Hepatocyte (in vitro differentiated cells): Measurements from ENCODE around the gene ZCCHC7. TPM values are rescaled to one million over a fixed set of nuclear protein-coding genes. Genes with fewer than 3 reads are reported as not detected.

ENCODE experiments used
- DNase-seq: peaks from one replicate; pipeline ENCODE4 v3.0.0-alpha.2; 2016; ENCODE audit warnings: low spot score
- H2AFZ ChIP-seq: fragments of 200-600 bp; sonication (generic); 2 replicates; pipeline ENCODE4 v1.6.0; 2016; ENCODE audit warnings: antibody characterized with exemption, mild to moderate bottlenecking
- H3K27ac ChIP-seq: fragments of 200-600 bp; sonication (generic); 2 replicates; pipeline ENCODE4 v1.5.1; 2016; ENCODE audit warnings: mild to moderate bottlenecking
- H3K27me3 ChIP-seq: fragments of 200-600 bp; sonication (generic); 2 replicates; pipeline ENCODE4 v1.6.1; 2016
- H3K36me3 ChIP-seq: fragments of 200-600 bp; sonication (generic); replicated peaks from 2 replicates; pipeline ENCODE4 v1.5.1; 2016; ENCODE audit warnings: low read depth; ENCODE audit not compliant: insufficient read depth
- H3K4me1 ChIP-seq: fragments of 200-600 bp; sonication (generic); 2 replicates; pipeline ENCODE4 v1.5.1; 2016; ENCODE audit warnings: mild to moderate bottlenecking, moderate library complexity; ENCODE audit not compliant: insufficient read depth
- H3K4me2 ChIP-seq: fragments of 200-600 bp; sonication (generic); 2 replicates; pipeline ENCODE4 v1.6.0; 2016
- H3K4me3 ChIP-seq: fragments of 200-600 bp; sonication (generic); 2 replicates; pipeline ENCODE4 v1.5.1; 2016; ENCODE audit warnings: mild to moderate bottlenecking
- H3K79me2 ChIP-seq: fragments of 200-600 bp; sonication (generic); 2 replicates; pipeline ENCODE4 v1.6.0; 2017; ENCODE audit warnings: mild to moderate bottlenecking
- H3K9me2 ChIP-seq: fragments of 200-600 bp; sonication (generic); replicated peaks from 2 replicates; pipeline ENCODE4 v1.6.0; 2017; ENCODE audit warnings: mild to moderate bottlenecking; ENCODE audit not compliant: insufficient read depth
- H3K9me3 ChIP-seq: fragments of 200-600 bp; sonication (generic); 2 replicates; pipeline ENCODE4 v1.5.1; 2016; ENCODE audit warnings: low read depth, mild to moderate bottlenecking
- H4K20me1 ChIP-seq: fragments of 200-600 bp; sonication (generic); 2 replicates; pipeline ENCODE4 v1.6.0; 2016; ENCODE audit warnings: mild to moderate bottlenecking; ENCODE audit not compliant: insufficient read depth, poor library complexity, severe bottlenecking
- EZH2 ChIP-seq: fragments of 200-600 bp; sonication (generic); IDR thresholded peaks from 2 replicates; pipeline ENCODE4 v1.6.1; 2016; ENCODE audit warnings: antibody characterized with exemption, mild to moderate bottlenecking, borderline replicate concordance
- EZH2phosphoT487 ChIP-seq: fragments of 200-600 bp; sonication (generic); IDR thresholded peaks from one replicate; pipeline ENCODE4 v1.6.1; 2018; ENCODE audit warnings: antibody characterized with exemption, mild to moderate bottlenecking, low read depth, moderate library complexity; ENCODE audit not compliant: unreplicated experiment, severe bottlenecking
- WGBS: methylation state at CpG from one replicate; pipeline ENCODE4 v1.1.6; 2016; ENCODE audit warnings: low lambda C conversion rate; ENCODE audit errors: missing lambda C conversion rate; 5-methylcytosine and 5-hydroxymethylcytosine counted together
- polyA plus RNA-seq: library from polyadenylated mRNA; unstranded; fragments of >200 nt; fragmentation: Nextera tagmentation; extraction: Ambion mirVana; gene quantifications from 2 replicates; pipeline ENCODE4 v1.2.1, GENCODE V29; 2016
- total RNA-seq: library from RNA; depleted of rRNA; stranded (reverse); fragments of >200 nt; gene quantifications from 2 replicates; pipeline ENCODE4 v1.2.3, GENCODE V29; 2014
- TF ChIP-seq, protein P1 (sequence below): fragments of 200-600 bp; sonication (generic); IDR thresholded peaks from 2 replicates; pipeline ENCODE4 v1.5.1; 2016; ENCODE audit warnings: antibody characterized with exemption, mild to moderate bottlenecking; ENCODE audit not compliant: poor library complexity

ZCCHC7 gene
- total and polyA plus RNA-seq, 2 experiments from 2014 or later = 12.3 to 14.6 TPM

DNA sequence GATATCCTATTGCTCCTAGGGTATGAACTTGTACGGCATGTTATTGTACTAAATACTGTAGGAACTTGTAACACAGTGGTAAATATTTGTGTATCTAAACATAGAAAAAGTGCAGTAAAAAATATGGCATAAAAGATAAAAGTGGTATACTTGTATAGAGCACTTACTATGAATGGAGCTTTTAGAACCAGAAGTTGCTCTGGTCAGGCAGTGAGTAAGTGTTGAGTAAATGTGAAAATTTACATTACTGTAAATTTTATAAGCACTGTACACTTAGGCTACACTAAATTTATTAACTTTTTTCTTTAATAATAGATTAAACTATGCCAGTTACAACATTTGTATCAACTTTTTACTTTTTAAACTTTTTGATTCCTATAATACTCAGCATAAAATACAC lies 109.1 kb downstream of the ZCCHC7 start:
- no peaks in the 10 kb centered on the region for H3K79me2 ChIP-seq
- H3K9me3 ChIP-seq = no peaks in the 10 kb centered on the region
- no peak overlapping the region for H3K27ac ChIP-seq
- no peaks in the 10 kb centered on the region for H3K9me2 ChIP-seq
- no peaks in the 10 kb centered on the region for H4K20me1 ChIP-seq
- H3K4me1 ChIP-seq = no peaks in the 10 kb centered on the region
- no peak for DNase-seq
- TF ChIP-seq, protein P1, sequence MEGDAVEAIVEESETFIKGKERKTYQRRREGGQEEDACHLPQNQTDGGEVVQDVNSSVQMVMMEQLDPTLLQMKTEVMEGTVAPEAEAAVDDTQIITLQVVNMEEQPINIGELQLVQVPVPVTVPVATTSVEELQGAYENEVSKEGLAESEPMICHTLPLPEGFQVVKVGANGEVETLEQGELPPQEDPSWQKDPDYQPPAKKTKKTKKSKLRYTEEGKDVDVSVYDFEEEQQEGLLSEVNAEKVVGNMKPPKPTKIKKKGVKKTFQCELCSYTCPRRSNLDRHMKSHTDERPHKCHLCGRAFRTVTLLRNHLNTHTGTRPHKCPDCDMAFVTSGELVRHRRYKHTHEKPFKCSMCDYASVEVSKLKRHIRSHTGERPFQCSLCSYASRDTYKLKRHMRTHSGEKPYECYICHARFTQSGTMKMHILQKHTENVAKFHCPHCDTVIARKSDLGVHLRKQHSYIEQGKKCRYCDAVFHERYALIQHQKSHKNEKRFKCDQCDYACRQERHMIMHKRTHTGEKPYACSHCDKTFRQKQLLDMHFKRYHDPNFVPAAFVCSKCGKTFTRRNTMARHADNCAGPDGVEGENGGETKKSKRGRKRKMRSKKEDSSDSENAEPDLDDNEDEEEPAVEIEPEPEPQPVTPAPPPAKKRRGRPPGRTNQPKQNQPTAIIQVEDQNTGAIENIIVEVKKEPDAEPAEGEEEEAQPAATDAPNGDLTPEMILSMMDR = no peak
- no peak for TF ChIP-seq EZH2phosphoT487
- no peak for TF ChIP-seq EZH2
- no peak overlapping the region for H2AFZ ChIP-seq
- H3K4me2 ChIP-seq = no peak overlapping the region
- no peaks in the 10 kb centered on the region for H3K36me3 ChIP-seq
- H3K27me3 ChIP-seq = no peaks in the 10 kb centered on the region
- H3K4me3 ChIP-seq = no peak overlapping the region
- 88% methylated on average over 1 of the region's 1 CpG for WGBS

DNA sequence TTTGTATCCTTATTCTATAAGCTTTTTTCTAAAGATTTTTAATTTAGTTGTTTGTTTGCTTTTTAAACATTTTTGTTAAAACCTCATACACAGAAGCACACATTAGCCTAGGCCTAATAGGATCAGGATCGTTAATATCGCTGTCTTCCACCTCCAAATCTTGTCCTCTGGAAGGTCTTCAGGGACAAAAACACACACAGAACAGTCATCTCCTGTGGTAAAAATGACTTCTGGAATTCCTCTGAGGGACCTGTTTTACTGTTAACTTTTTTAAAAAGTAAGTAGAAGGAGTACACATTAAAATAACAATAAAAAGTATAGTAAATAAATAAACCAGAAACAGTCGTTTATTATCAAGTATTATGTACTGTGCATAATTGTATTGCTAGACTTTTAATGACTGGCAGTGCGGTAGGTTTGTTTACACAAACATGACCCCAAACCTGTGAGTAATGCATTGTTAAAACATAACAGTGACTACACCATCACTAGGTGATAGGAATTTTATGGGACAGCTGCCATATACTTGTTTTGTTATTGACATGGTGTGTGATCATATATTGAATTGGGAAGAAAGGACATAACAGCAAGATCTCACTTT lies 109.6 kb downstream of the ZCCHC7 start:
- Histone ChIP-seq H3K79me2 (no peaks in the 10 kb centered on the region), H3K27ac (no peak overlapping the region), H3K4me1 (no peaks in the 10 kb centered on the region), H3K36me3 (no peaks in the 10 kb centered on the region), H2AFZ (no peak overlapping the region), H4K20me1 (no peaks in the 10 kb centered on the region), H3K9me2 (no peaks in the 10 kb centered on the region), H3K27me3 (no peaks in the 10 kb centered on the region), H3K4me2 (no peak overlapping the region), H3K9me3 (no peaks in the 10 kb centered on the region), H3K4me3 (no peak overlapping the region)
- TF ChIP-seq, protein P1 = no peak
- TF ChIP-seq EZH2 = no peak
- TF ChIP-seq EZH2phosphoT487 = no peak
- no peak for DNase-seq
- WGBS = 67% methylated on average over 4 of the region's 4 CpGs

DNA sequence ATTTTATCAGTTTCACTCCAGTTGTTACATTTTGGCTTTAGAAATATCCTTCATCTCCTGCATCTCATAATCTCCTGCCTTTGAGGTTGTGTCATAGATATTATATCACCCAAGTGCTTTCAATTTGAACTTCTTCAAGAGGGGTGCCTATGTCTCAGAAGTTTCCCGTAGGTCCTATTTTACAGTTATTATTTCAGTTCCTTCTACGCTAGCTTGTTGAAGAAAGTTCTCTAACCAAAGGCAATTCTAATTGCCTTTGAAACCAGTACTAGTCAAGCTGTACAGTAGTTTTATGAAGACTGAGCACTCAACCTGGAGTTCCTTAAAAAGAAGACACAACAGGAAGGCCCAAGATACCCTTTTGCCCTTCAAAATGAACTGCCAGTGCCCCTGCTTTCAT lies 116.4 kb downstream of the ZCCHC7 start:
- 94% methylated on average over 2 of the region's 2 CpGs for WGBS
- H4K20me1 ChIP-seq = no peaks in the 10 kb centered on the region

More for the DNA sequence above, 116.4 kb downstream of the ZCCHC7 start:
- Histone ChIP-seq H3K36me3 (no peaks in the 10 kb centered on the region), H3K9me2 (no peaks in the 10 kb centered on the region), H3K4me1 (no peaks in the 10 kb centered on the region), H3K27me3 (no peaks in the 10 kb centered on the region), H3K4me2 (no peak overlapping the region), H3K27ac (no peak overlapping the region), H3K4me3 (no peak overlapping the region), H3K9me3 (no peaks in the 10 kb centered on the region), H3K79me2 (peaks cover 2% of the 10 kb centered on the region), H2AFZ (no peak overlapping the region)
- no peak for TF ChIP-seq EZH2phosphoT487
- TF ChIP-seq, protein P1 = no peak
- no peak for TF ChIP-seq EZH2
- DNase-seq = no peak
